PFSK-1 (cell line): Measurements from ENCODE around the gene CACNA1C.

Experiments
- FOXP2 ChIP-seq: optimal IDR thresholded peaks from 2 replicates; pipeline ENCODE3; 2011; ENCODE audit warnings: borderline replicate concordance, control low read depth, inconsistent platforms; ENCODE audit not compliant: insufficient read depth; ENCODE audit errors: extremely low read length, extremely low read depth
- POLR2AphosphoS5 ChIP-seq: IDR thresholded peaks from 2 replicates; pipeline ENCODE4 v1.6.1; 2012; ENCODE audit warnings: low read depth, mild to moderate bottlenecking, control low read depth, low read length, moderate library complexity
- REST ChIP-seq, 2 experiments: IDR thresholded peaks; 2 replicates each; pipeline versions ENCODE4 v1.6.1 to v1.8.0; 2011 to 2012; ENCODE audit warnings: low read depth in 2 of 2, low read length in 2 of 2, control low read depth in 1 of 2, inconsistent platforms in 1 of 2, mild to moderate bottlenecking in 1 of 2, moderate library complexity in 1 of 2; ENCODE audit not compliant: insufficient read depth in 1 of 2
- SIN3A ChIP-seq: IDR thresholded peaks from 2 replicates; pipeline ENCODE4 v1.6.1; 2012; ENCODE audit warnings: mild to moderate bottlenecking, low read length, moderate library complexity, borderline replicate concordance; ENCODE audit not compliant: insufficient read depth
- TAF1 ChIP-seq: IDR thresholded peaks from 2 replicates; pipeline ENCODE4 v1.6.1; 2012; ENCODE audit warnings: low read length, control low read depth, borderline replicate concordance; ENCODE audit not compliant: insufficient read depth

CACNA1C gene

GRCh38 chr12:2149091-2149490 is 96.3 kb downstream of the CACNA1C start:
- TF ChIP-seq TAF1 (no peak), FOXP2 (no peak), SIN3A (no peak), POLR2AphosphoS5 (no peak), REST (IDR thresholded peaks at IDR 0.05; ENCODE audit: insufficient read depth in 1 of 2, low read depth in 2 of 2, low read length in 2 of 2) (no peak)

- TF ChIP-seq POLR2AphosphoS5 = no peak
- no peak for TF ChIP-seq FOXP2
- TF ChIP-seq REST (IDR thresholded peaks at IDR 0.05; ENCODE audit: insufficient read depth in 1 of 2, low read depth in 2 of 2, low read length in 2 of 2) = no peak
- no peak for TF ChIP-seq TAF1
- no peak for TF ChIP-seq SIN3A
Measured at GRCh38 chr12:2150833-2151232, 98.0 kb downstream of the CACNA1C start.

GRCh38 chr12:2151391-2151790 is 98.6 kb downstream of the CACNA1C start:
- TF ChIP-seq POLR2AphosphoS5 (no peak), SIN3A (no peak), TAF1 (no peak), REST (IDR thresholded peaks at IDR 0.05; ENCODE audit: insufficient read depth in 1 of 2, low read depth in 2 of 2, low read length in 2 of 2) (no peak), FOXP2 (no peak)

- no peak for TF ChIP-seq REST (IDR thresholded peaks at IDR 0.05; ENCODE audit: insufficient read depth in 1 of 2, low read depth in 2 of 2, low read length in 2 of 2)
- TF ChIP-seq POLR2AphosphoS5 = no peak
- TF ChIP-seq SIN3A = no peak
- TF ChIP-seq FOXP2 = no peak
- TF ChIP-seq TAF1 = no peak
Measured at GRCh38 chr12:2152134-2152533, 99.3 kb downstream of the CACNA1C start.

GRCh38 chr12:2154050-2154449 is 101.3 kb downstream of the CACNA1C start:
- TF ChIP-seq SIN3A (no peak), REST (IDR thresholded peaks at IDR 0.05; ENCODE audit: insufficient read depth in 1 of 2, low read depth in 2 of 2, low read length in 2 of 2) (no peak), FOXP2 (no peak), TAF1 (no peak), POLR2AphosphoS5 (no peak)
